ENCODE results near the gene GJD2.

GJD2 gene

DNA sequence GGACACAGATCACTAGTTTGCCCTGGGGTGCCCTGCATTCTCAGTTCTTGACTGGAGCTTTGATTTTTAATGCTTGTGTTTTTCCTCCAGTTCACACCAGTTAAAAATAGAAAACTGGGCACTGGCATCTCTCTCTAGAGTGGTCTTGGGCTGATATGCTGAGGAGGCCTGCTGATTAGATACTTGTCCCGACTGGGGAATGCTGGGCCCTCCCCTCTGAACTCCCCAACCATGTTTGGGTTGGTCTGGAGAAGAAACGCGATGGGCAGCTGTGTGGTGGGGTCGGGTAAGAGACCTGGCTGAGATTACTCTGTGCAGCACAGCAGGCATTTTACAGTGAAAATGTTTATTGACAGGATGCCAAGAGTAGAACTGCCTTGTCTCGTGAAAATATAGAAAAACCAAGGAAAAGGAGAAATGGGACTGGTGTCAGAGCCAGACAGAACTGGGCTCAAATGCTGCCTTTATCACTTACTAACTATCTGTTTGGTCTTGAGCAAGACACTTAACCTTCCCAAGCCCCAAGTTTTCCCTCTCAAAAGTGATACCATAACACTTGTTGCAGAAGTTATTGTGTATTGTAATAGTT lies 42.1 kb upstream of the GJD2 start:
- TF ChIP-seq, protein P1, sequence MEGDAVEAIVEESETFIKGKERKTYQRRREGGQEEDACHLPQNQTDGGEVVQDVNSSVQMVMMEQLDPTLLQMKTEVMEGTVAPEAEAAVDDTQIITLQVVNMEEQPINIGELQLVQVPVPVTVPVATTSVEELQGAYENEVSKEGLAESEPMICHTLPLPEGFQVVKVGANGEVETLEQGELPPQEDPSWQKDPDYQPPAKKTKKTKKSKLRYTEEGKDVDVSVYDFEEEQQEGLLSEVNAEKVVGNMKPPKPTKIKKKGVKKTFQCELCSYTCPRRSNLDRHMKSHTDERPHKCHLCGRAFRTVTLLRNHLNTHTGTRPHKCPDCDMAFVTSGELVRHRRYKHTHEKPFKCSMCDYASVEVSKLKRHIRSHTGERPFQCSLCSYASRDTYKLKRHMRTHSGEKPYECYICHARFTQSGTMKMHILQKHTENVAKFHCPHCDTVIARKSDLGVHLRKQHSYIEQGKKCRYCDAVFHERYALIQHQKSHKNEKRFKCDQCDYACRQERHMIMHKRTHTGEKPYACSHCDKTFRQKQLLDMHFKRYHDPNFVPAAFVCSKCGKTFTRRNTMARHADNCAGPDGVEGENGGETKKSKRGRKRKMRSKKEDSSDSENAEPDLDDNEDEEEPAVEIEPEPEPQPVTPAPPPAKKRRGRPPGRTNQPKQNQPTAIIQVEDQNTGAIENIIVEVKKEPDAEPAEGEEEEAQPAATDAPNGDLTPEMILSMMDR (IDR thresholded peaks at IDR 0.05; ENCODE audit: control insufficient read depth, insufficient read depth, low read depth, low read length, missing control alignments): no peak
- H3K4me3 ChIP-seq (ENCODE audit: control insufficient read depth, low read depth, low read length): no peak overlapping the region
- DNase-seq (ENCODE audit: low read depth): no peak

- TF ChIP-seq, protein P1 (IDR thresholded peaks at IDR 0.05; ENCODE audit: control insufficient read depth, insufficient read depth, low read depth, low read length, missing control alignments): peak; percentile 19
- H3K4me3 ChIP-seq (ENCODE audit: control insufficient read depth, low read depth, low read length): peak within 1 kb of the TSS; percentile 37
- DNase-seq (ENCODE audit: low read depth): no peak
Measured at GRCh38 chr15:34795267-34796081, 40.7 kb upstream of the GJD2 start, which contains the start of gene ACTC1. ACTC1 (minus strand) TSS chr15:34795549; CDS start chr15:34794808, 741 bp downstream.

DNA sequence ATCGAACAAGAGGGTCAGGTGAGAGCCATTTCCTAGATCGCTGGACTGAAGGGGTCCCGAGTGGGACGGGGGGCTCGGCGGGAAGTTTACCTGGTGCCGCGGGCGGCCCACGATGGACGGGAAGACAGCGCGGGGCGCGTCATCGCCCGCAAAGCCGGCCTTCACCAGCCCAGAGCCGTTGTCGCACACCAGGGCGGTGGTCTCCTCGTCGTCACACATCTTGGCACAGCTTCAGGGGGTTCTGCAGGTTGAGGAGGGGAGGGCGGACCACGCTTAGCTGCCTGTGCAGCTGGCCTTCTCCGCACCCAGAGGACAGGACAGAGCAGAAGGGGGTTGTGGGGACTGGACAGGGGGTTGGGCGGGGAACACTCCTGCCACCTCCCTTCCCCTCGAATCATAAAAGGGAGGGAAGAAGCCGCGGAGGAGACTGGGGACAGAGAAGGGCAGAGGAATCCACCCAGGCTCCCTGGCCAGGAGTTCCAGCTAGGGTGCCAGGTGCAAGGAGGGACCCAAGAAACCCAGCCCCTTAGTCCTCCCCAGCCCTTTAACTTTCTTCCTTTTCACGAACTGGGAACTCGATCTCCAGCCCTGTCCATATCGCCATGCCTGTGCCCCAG lies 39.9 kb upstream of the GJD2 start:
- H3K4me3 ChIP-seq (ENCODE audit: control insufficient read depth, low read depth, low read length): no peak overlapping the region
- DNase-seq (ENCODE audit: low read depth): no peak
- TF ChIP-seq, protein P1 (IDR thresholded peaks at IDR 0.05; ENCODE audit: control insufficient read depth, insufficient read depth, low read depth, low read length, missing control alignments): no peak

DNA sequence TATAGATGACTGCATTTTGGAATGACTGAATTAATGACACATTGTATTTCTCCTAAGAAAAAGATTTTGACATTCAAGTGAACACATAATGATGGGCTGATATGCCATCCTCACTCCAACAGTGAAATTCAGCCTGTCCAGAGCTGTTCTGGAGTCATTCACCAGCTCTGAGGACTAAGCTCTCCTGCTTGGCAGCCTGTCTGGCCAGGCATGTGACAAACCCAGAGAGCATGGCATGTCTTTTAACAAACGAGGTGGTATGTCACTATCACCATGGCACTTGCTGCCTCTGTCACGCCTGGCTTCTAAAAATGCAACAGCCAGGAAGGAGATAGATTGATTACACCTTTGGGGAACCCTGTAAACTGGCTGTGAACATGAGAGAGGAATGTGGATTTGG lies 39.1 kb upstream of the GJD2 start:
- no peak for DNase-seq (ENCODE audit: low read depth)
- TF ChIP-seq, protein P1 (IDR thresholded peaks at IDR 0.05; ENCODE audit: control insufficient read depth, insufficient read depth, low read depth, low read length, missing control alignments): no peak
- no peak overlapping the region for H3K4me3 ChIP-seq (ENCODE audit: control insufficient read depth, low read depth, low read length)

DNA sequence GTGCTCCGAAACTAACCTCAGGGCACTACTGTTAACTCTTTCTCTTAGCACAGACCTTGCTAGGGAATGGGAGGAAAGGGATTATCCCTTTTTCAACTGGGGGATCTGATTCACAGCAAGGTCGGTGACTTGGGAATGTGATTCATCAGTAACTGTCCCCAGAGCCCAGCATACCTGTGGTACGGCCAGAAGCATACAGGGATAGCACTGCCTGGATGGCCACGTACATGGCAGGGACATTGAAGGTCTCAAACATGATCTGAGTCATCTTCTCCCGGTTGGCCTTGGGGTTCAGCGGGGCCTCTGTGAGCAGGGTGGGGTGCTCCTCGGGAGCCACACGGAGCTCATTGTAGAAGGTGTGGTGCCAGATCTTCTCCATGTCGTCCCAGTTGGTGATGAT lies 38.3 kb upstream of the GJD2 start:
- no peak overlapping the region for H3K4me3 ChIP-seq (ENCODE audit: control insufficient read depth, low read depth, low read length)
- no peak for DNase-seq (ENCODE audit: low read depth)
- TF ChIP-seq, protein P1 (IDR thresholded peaks at IDR 0.05; ENCODE audit: control insufficient read depth, insufficient read depth, low read depth, low read length, missing control alignments): no peak

GRCh38 chr15:34791701-34792100 lies 36.9 kb upstream of the GJD2 start:
- H3K4me3 ChIP-seq (ENCODE audit: control insufficient read depth, low read depth, low read length): no peak overlapping the region
- no peak for DNase-seq (ENCODE audit: low read depth)
- TF ChIP-seq, protein P1 (IDR thresholded peaks at IDR 0.05; ENCODE audit: control insufficient read depth, insufficient read depth, low read depth, low read length, missing control alignments): no peak
